OCI-LY1 (cell line): ENCODE results near the gene PLXNA1.

Experiments
- H2AFZ ChIP-seq: fragments of 200-600 bp; sonication (generic), shearing (Covaris generic); 2 replicates; pipeline ENCODE4 v1.6.0; 2014; ENCODE audit warnings: antibody characterized with exemption, mild to moderate bottlenecking, low read length
- H3F3A ChIP-seq: fragments of 200-600 bp; sonication (generic), shearing (Covaris generic); 2 replicates; pipeline ENCODE4 v1.6.0; 2014; ENCODE audit warnings: mild to moderate bottlenecking, antibody characterized with exemption, low read length, moderate library complexity; ENCODE audit not compliant: insufficient read depth
- H3K27ac ChIP-seq: fragments of 200-600 bp; sonication (generic); 2 replicates; pipeline ENCODE4 v1.5.1; 2014; ENCODE audit warnings: low read length, mixed run types, mild to moderate bottlenecking, low read depth; ENCODE audit not compliant: poor library complexity, severe bottlenecking
- H3K27me3 ChIP-seq: fragments of 200-600 bp; sonication (generic); 2 replicates; pipeline ENCODE4 v1.6.0; 2014; ENCODE audit warnings: antibody characterized with exemption, mild to moderate bottlenecking, low read length, moderate library complexity; ENCODE audit not compliant: insufficient read depth
- H3K36me3 ChIP-seq: fragments of 200-600 bp; sonication (generic); 2 replicates; pipeline ENCODE4 v1.6.1; 2014; ENCODE audit warnings: mild to moderate bottlenecking, antibody characterized with exemption, low read length, moderate library complexity, mixed read lengths; ENCODE audit not compliant: insufficient read depth
- H3K4me1 ChIP-seq: fragments of 200-600 bp; sonication (generic); 2 replicates; pipeline ENCODE4 v1.5.1; 2014; ENCODE audit warnings: mild to moderate bottlenecking, low read length, moderate library complexity; ENCODE audit not compliant: insufficient read depth, severe bottlenecking
- H3K4me2 ChIP-seq: fragments of 200-600 bp; sonication (generic), shearing (Covaris generic); 2 replicates; pipeline ENCODE4 v1.6.1; 2014; ENCODE audit warnings: low read length
- H3K4me3 ChIP-seq: fragments of 200-600 bp; sonication (generic); 2 replicates; pipeline ENCODE4 v1.5.1; 2014; ENCODE audit warnings: low read length, low read depth, mild to moderate bottlenecking, mixed read lengths; ENCODE audit not compliant: poor library complexity, severe bottlenecking
- H3K79me2 ChIP-seq: fragments of 200-600 bp; shearing (Covaris generic); 2 replicates; pipeline ENCODE4 v1.6.1; 2016; ENCODE audit warnings: mixed run types, low read length, mixed read lengths; ENCODE audit not compliant: insufficient read depth
- H3K9ac ChIP-seq: fragments of 200-600 bp; sonication (generic), shearing (Covaris generic); 2 replicates; pipeline ENCODE4 v1.6.1; 2014; ENCODE audit warnings: mild to moderate bottlenecking, low read length, mixed read lengths
- H3K9me2 ChIP-seq: fragments of 200-600 bp; sonication (generic), shearing (Covaris generic); 2 replicates; pipeline ENCODE4 v1.6.1; 2014; ENCODE audit warnings: low read depth, mild to moderate bottlenecking, low read length, mixed read lengths
- H3K9me3 ChIP-seq: fragments of 200-600 bp; shearing (Covaris generic); 2 replicates; pipeline ENCODE4 v1.6.1; 2014; ENCODE audit warnings: low read length, mixed read lengths
- H4K20me1 ChIP-seq: fragments of 200-600 bp; sonication (generic), shearing (Covaris generic); 2 replicates; pipeline ENCODE4 v1.6.0; 2016; ENCODE audit warnings: mild to moderate bottlenecking, low read length; ENCODE audit not compliant: insufficient read depth
- EZH2 ChIP-seq: fragments of 200-600 bp; sonication (generic), shearing (Covaris generic); IDR thresholded peaks from 2 replicates; pipeline ENCODE4 v1.8.0; 2017; ENCODE audit warnings: borderline replicate concordance, mixed run types, mild to moderate bottlenecking, antibody characterized with exemption, low read length, moderate library complexity, mixed read lengths
- TF ChIP-seq, protein P1 (sequence below): fragments of 200-600 bp; sonication (generic), shearing (Covaris generic); IDR thresholded peaks from 2 replicates; pipeline ENCODE4 v1.5.1; 2017; ENCODE audit warnings: mild to moderate bottlenecking, antibody characterized with exemption, low read length, moderate library complexity, mixed read lengths

The PLXNA1 gene

DNA sequence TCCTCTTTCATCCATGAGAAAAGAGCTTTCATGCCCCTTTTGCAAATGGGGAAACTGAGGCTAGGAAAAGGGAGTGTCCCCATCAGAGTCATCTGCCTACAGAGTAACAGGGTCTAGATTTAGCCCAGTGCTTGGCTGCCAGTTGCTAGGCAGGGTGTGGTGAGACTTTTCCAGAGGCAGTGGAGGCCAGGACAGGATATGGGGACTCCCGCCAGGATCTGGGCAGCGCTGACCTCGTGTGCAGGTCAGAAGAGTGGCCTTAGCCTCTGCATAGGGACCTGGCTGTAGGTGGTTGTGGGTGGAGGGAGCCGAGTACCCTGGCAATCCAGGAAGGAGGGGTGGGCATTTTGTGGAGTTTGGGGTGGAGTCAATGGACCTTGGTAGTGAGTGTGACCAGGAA, 4.2 kb downstream of the PLXNA1 start:
- TF ChIP-seq, protein P1, sequence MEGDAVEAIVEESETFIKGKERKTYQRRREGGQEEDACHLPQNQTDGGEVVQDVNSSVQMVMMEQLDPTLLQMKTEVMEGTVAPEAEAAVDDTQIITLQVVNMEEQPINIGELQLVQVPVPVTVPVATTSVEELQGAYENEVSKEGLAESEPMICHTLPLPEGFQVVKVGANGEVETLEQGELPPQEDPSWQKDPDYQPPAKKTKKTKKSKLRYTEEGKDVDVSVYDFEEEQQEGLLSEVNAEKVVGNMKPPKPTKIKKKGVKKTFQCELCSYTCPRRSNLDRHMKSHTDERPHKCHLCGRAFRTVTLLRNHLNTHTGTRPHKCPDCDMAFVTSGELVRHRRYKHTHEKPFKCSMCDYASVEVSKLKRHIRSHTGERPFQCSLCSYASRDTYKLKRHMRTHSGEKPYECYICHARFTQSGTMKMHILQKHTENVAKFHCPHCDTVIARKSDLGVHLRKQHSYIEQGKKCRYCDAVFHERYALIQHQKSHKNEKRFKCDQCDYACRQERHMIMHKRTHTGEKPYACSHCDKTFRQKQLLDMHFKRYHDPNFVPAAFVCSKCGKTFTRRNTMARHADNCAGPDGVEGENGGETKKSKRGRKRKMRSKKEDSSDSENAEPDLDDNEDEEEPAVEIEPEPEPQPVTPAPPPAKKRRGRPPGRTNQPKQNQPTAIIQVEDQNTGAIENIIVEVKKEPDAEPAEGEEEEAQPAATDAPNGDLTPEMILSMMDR = no peak
- no peak for TF ChIP-seq EZH2
- no peak overlapping the region for H3K9ac ChIP-seq
- no peaks in the 10 kb centered on the region for H3K9me3 ChIP-seq
- H3K79me2 ChIP-seq = no peaks in the 10 kb centered on the region
- no peaks in the 10 kb centered on the region for H3K36me3 ChIP-seq
- H2AFZ ChIP-seq = no peak overlapping the region
- no peaks in the 10 kb centered on the region for H3F3A ChIP-seq
- H3K4me3 ChIP-seq = no peak overlapping the region
- peaks cover 9% of the 10 kb centered on the region for H3K4me1 ChIP-seq
- H3K9me2 ChIP-seq = no peaks in the 10 kb centered on the region
- no peaks in the 10 kb centered on the region; the same call in 1 of the 2 replicates for H3K27me3 ChIP-seq
- no peaks in the 10 kb centered on the region for H4K20me1 ChIP-seq
- H3K27ac ChIP-seq = no peak overlapping the region
- H3K4me2 ChIP-seq = no peak overlapping the region

DNA sequence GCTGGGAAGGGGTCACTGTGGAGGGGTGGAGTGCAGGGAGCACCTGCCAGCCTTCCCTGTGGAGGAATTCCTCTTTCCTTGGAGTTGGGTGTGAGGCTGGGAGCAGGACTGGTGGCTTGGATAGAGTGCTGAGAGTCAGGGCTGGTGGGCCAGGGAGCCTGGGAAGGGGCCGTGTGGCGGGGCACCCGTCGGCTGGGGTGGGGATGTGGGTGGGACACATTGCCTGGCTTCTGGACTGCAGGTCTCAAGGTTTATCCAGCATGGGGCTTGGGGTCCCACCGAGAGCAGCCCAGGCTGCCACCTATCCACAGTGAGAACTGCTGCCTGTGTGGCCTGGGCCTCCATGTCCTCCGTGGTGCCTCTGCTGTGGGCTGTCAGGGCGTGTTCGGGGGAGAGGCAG, 4.7 kb downstream of the PLXNA1 start:
- Histone ChIP-seq H3K27me3 (no peaks in the 10 kb centered on the region; the same call in 1 of the 2 replicates), H4K20me1 (no peaks in the 10 kb centered on the region), H3K36me3 (no peaks in the 10 kb centered on the region), H3K4me2 (no peak overlapping the region), H3K9ac (no peak overlapping the region), H2AFZ (no peak overlapping the region), H3F3A (no peaks in the 10 kb centered on the region), H3K9me2 (no peaks in the 10 kb centered on the region), H3K79me2 (no peaks in the 10 kb centered on the region), H3K27ac (no peak overlapping the region), H3K4me1 (peaks cover 7% of the 10 kb centered on the region), H3K9me3 (no peaks in the 10 kb centered on the region), H3K4me3 (no peak overlapping the region)
- TF ChIP-seq EZH2 = no peak
- TF ChIP-seq, protein P1 = no peak

DNA sequence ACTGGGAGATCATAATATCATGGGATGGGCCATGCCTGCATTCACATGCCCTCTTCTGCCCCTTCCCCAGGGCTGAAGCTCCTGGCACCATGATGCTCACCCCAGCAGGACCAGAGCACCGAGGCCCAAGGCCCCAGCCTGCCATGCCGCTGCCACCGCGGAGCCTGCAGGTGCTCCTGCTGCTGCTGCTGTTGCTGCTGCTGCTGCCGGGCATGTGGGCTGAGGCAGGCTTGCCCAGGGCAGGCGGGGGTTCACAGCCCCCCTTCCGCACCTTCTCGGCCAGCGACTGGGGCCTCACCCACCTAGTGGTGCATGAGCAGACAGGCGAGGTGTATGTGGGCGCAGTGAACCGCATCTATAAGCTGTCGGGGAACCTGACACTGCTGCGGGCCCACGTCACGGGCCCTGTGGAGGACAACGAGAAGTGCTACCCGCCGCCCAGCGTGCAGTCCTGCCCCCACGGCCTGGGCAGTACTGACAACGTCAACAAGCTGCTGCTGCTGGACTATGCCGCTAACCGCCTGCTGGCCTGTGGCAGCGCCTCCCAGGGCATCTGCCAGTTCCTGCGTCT, 5.6 kb downstream of the PLXNA1 start:
- H3K36me3 ChIP-seq = no peaks in the 10 kb centered on the region
- no peaks in the 10 kb centered on the region for H3K9me3 ChIP-seq
- TF ChIP-seq EZH2 = no peak
- TF ChIP-seq, protein P1 = no peak
- no peak overlapping the region for H3K27ac ChIP-seq
- no peaks in the 10 kb centered on the region for H3K79me2 ChIP-seq
- H3K27me3 ChIP-seq = no peaks in the 10 kb centered on the region; the same call in 1 of the 2 replicates
- H3F3A ChIP-seq = no peaks in the 10 kb centered on the region
- H3K9me2 ChIP-seq = no peaks in the 10 kb centered on the region
- peaks cover 7% of the 10 kb centered on the region for H3K4me1 ChIP-seq
- H3K9ac ChIP-seq = no peak overlapping the region
- H2AFZ ChIP-seq = no peak overlapping the region
- H4K20me1 ChIP-seq = no peaks in the 10 kb centered on the region
- no peak overlapping the region for H3K4me3 ChIP-seq
- no peak overlapping the region for H3K4me2 ChIP-seq
